ENCODE results near the gene TAF6.
A peak's percentile ranks its signal among the peaks of the same experiment; 100 is the strongest.

The TAF6 gene

DNA sequence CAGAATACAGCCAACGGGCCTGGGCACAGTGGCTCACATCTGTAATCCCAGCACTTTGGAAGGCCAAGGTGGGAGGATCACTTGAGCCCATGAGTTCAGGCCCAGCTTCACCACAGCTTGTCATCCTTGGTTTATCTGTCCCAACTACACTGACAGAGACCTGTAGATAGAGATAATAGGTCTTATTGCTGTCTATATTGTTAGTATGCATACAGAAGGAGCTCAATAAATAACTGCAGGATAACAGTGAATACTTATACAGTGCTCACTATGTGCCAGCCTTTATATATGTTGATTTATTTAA is 1.5 kb upstream of the TAF6 start:
- DNase-seq, result no peak

DNA sequence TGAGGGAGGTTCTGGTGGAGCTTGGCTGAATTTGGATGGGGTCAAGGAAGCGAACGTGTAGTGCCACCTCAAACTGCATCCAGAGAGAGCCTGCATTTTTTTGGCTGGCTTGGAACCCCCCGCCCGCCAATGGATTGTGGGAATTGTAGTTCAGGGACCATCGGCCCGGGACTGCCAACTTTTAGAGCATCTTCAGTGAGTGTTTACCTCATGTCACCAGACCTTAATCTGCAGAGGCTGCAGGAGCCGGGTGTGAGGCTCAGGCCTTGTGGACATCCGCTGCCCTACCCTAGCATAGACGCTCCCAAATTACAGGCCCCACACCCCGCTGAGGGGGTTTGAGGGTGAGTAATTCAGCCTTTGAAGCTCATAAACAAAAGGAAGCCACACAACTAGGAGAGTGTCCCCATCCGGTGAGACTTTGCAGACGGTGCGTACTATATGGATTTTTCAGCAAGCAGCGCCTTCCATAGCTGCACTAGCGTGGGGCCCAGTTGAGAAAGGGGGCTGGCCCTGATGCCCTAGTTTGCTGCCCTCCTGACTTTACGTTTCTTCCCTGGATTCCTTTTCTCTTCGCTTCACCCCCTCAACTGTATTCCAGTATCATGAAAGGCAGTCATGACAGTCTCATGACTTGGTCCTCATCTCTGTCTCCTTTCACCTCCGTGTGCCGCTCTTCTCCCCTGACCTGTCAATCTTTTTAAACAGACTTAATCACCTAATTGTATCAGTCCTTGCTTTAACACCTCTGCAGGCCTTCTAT is 993 bp upstream of the TAF6 start:
- DNase-seq, result peak; percentile 58

DNA sequence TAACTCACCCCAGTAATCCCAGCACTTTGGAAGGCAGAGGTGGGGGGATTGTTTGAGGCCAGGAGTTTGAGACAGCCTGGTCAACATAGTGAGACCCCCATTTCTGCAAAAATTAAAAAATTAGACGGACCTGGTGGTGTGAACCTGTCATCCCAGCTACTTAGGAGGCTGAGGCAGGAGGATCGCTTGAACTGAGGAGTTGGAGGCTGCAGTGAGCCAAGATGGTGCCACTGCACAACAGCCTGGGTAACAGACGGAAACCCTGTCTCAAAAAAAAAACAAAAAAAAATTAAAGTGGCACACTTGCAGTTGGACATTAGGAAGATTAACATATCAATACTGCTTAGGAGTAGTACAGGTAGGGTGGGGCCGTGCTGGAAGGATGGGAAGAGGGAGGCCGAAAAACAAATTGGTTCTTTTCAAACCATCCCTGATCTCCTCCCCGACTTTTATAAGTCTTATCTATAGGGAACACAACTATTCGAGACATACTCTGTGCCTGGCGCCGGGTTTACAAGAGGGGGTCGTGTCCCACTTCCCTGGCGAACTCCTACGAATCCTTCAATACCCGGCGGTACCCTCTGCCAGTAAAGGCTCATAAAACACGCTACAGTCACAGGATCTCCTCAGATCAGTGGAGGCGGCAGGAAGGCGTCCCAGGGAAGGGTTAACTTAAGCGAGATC is 628 bp downstream of the TAF6 start:
- no peak for DNase-seq

DNA sequence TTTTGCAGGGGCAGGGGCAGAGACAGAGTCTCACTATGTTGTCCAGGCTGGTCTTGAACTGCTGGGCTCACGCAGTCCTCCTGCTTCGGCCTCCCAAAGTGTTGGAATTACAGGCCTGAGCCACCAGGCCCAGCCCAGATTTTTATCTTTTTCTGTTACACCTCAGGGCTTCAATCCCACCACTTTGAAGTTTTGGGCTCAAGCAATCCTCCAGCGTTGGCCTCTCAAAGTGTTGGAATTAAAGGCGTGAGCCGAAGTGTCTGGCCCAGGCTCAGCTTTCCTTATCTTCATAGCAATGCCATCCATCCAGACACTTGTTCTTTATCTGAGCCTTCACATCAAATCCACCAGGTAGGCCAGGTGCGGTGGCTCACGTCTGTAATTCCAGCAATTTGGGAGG is 4.1 kb downstream of the TAF6 start:
- DNase-seq, result no peak

DNA sequence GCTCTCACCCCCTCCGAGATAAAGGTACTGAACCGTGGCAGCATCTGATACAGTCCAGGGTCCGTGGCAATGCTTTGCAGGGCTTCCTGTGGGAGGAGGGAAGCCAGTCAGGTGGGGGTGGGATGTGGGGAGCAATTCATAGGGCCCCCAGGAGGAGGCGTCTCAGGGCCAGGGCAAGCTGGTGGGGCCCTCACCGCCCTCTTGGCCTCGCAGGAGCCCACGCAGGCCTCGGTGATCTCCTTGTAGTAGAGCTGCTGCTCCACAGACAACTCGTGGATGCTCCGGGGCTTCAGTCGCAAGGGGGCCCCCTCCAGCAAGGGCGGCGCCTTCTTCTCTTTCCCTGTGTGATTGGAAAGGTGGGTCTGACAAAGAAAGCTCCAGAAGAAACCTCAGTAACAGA is 7.2 kb downstream of the TAF6 start:
- DNase-seq, result no peak

DNA sequence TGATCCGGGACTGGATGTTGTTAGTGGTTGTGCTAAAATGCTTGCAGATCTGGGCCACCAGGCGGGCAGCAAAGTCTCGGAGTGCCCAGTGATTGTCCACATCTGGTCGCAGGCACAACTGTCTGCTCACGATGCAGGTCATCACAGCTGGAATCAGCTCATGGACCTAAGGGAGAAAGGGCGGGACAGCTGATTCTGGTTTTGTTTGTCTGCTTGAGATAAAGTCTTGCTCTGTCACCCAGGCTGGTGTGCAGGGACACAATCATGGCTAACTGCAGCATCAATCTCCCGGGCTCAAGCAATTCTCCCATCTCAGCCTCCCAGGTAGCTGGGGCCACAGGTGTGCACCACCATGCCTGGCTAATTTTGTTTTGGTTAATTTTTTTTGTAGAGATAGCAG is 8.0 kb downstream of the TAF6 start:
- DNase-seq, result no peak

DNA sequence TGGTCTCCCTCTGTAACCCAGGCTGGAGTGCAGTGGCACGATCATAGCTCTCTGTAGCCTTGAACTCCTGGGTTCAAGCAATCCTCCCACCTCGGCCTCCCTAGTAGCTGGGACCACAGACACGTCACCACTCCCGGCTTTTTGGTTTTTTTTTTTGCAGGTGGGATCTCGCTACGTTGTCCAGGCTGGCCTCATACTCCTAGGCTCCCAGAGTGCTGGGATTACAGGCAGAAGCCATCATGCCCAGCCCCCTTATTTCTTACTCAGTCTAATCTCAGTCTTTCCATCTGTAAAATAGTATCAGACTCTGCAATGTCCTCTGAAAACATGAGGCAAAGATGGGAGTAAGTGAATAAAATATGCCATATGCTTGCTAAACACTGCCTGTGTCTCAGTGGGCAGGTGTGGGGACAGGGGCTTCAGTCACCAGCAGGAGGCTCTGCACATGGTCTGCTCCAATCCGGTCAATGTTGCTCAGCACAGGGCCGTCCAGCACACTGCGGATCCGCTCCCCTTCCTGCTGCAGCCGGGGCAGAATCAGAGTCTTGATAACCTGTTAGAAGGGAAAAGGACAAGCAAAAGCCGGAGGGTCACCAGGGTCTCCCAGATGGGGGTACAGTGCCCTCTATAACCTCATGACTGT is 9.5 kb downstream of the TAF6 start:
- DNase-seq, result no peak

DNA sequence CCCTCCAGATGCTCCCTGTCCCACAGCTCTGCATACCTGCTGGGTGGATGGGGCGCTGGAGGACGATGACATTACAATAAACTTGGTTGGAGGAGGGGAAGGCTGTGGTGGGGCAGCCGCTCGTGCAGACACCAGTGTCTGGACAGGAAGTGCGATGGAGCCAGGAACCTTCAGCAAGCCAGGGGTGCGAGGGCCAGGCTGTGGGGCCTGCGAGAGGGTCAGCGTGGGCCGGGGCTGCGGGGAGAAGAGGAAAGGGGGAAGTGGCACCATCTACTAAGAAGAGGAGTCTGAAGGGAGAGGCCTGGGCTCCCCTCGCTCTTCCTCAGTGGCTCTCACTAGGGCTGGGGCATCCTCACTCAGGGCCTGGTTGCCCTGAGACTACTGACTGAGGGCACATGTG is 11.3 kb downstream of the TAF6 start:
- no peak for DNase-seq

DNA sequence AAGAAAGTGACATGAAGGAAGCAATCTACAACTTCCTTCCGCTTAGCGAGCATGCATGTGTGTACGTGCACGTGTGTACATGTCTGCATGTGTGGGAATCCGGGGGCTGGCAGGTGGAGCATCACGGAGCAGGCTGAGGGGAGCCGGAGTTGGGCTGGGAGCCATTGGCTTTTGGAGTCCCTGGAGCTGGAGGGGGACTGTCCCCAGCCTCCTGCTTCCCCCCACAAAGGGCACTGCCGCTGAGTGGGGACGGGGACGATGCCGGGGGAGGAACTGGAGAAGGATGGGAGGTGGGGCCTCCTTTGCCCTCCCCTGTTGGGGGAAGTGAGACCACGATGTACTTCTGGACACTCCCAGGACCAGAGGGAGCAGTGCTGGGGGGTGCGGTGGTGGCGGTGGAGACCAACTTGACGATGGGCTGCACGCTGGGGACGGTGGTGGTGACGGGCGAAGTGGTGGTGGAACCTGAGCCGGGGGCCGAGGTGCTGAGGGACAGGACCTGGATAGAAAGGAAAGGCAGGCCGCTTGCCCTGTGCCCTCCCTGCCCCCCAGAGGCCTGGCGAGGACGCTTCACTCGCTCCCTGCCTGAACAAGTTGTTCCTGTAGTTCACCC is 11.9 kb downstream of the TAF6 start:
- no peak for DNase-seq

DNA sequence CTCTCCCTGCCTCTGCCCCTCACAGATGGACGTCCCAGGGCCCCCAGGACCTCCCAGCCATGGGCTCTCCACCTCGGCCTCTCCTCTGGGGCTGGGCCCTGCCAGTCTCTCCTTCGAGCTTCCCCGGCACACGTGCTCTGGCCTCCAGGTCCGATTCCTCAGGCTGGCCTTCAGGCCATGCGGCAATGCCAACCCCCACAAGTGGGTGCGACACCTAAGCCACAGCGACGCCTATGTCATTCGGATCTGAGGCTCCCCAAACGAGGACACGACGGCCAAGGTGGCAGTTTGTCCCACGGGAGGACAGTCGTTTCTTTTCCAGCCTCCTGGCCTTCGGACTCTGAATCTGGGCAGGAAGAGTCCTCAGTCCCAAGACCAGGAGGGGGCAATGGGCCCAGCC is 12.5 kb downstream of the TAF6 start:
- no peak for DNase-seq

DNA sequence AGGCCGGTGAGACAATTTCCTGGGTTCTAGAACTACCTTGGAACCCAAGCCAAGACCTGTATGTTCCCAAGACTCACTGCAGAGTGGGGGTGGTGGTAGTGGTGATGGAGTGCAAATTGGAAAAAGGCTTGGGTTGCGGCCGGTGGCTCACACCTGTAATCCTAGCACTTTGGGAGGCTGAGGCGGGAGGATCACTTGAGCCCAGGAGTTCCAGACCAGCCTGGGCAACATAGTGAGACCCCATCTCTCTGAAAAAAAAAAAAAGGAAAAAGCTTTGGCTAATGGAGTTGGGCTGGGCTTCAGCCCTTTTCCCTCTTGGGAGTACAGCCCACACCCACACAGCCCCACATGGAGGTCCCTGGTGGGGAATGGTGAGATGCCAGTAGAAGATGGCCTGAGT is 13.6 kb downstream of the TAF6 start:
- DNase-seq, result no peak

DNA sequence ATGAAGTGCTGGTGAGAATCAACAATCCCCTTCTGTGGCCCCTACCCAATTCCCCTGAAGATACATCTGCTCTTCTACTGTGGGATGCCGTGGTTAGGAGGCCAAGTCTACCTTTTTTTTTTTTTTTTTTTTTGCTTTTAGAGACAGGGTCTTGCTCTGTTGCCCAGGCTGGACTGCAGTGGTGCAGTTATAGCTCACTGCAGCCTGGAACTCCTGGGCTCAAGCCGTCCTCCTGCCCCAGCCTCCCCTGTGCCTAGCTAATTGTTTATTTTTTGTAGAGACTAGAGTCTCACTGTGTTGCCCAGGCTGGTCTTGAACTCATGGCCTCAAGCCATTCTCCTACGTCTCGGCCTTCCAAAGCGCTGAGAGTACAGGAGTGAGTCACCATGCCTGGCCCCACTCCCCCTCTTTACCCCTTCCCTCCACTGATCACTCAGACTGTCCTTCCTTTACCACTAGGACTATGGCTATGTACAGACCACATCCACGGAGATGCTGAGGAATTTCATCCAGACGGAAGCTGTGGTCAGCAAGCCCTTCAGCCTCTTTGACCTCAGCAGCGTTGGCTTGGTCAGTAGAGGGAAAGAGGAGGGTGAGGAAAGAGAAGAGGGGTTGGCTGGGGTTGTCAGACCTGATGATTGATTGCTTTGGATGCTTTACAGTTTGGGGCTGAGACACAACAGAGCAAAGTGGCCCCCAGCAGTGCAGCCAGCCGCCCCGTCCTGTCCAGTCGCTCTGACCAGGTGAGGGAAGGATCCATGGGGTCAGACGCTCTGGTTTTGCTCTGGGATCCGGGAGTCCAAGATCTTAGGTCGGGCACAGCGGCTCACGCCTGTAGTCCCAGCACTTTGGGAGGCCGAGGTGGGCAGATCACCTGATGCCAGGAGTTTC is 16.0 kb downstream of the TAF6 start:
- DNase-seq, result no peak

DNA sequence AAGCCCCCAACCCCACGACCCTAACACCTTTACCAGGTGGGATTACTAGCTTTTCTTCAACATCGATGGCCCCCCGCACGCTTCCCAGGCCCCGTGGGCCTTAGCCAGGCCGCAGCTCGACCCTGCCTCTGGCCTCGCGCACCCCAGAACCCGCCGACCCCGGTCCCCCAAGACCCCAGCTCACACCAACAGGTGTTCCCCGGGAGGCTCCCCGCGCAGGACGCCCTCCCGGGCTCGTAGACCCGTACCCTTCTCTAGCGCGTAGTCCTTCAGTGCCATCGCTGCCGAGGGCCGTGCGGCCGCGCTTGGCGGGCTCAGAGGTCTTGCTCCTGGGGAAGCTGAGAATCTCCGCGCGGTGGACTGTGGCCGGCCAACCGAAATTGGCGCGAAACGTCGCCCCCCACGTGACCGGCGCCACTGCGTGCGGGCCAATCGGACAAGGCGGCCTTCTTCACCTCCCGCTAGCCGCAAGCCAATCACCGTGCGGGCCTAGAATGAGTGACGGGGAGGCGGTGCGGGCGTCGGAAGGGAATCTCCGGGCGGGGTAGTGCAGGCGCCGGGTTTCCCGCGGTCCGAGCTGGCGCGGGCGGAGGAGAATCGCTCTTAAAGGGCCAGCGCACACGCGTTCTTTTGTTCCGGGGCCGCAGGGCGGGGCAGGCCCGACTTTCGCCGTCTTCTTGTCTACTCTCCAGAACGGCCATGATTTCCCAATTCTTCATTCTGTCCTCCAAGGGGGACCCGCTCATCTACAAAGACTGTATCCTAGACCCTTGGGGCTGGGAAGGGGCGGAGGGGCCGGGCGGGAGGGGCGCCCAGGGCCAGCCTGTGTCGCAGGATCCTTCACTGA is 17.9 kb downstream of the TAF6 start, which contains the start of the genes AP4M1 and MCM7:
TSS of gene AP4M1 (plus strand) at position 628 of the 847 bp plus-strand sequence. CDS start at position 700, 72 bp downstream.
TSS of gene MCM7 (minus strand) at position 382 of the 847 bp plus-strand sequence. CDS start at position 279, 103 bp downstream.
- DNase-seq, result peak; percentile 96

DNA sequence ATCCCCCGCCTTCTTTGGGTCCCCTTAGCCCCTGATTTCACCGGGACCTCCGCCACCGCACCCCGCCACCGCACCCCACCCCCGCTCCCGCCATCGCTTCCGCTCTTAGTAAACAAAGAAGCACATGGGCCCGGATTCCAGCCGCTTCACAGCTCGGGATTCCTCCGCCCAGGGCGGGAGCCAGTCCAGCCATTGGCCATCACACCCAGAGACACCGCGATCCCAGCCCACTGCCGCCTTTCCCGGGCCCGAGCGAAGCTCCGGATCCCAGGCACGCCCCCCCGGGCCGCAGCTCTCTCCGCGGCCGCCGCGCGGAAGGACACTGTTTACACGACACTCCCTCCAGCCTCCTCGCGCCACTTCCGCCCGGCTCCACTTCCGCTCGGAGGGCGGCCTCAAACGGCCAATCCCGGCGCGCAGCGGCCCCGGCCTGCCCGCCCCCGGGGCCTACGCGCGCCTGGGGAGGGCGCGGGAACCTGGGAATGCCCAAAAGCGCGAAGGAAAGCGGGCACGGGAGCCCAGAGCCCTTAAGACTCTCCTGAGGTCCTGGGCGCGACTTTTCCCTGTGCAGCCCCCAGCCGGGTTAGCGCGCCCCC is 18.6 kb downstream of the TAF6 start:
- DNase-seq, result peak; percentile 83

DNA sequence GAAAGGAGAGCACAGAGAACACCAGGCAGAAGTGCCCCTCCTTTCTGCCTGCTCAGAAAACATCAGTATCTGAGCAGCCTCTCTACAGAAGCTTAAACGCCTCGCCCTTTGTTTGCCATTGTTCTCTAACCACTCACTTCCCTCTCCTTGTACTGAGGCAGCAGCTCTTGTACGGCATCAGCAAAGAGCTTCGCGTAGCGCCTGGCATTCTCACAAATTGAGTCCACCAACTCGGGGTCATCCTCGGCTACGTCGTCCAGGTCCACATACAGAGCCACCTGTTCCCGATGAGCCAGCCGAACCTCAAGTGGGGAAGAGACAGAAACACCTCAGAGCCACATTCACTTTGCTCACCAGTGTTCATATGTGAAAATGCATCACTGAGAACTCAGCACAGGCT is 19.7 kb downstream of the TAF6 start:
- DNase-seq, result no peak

DNA sequence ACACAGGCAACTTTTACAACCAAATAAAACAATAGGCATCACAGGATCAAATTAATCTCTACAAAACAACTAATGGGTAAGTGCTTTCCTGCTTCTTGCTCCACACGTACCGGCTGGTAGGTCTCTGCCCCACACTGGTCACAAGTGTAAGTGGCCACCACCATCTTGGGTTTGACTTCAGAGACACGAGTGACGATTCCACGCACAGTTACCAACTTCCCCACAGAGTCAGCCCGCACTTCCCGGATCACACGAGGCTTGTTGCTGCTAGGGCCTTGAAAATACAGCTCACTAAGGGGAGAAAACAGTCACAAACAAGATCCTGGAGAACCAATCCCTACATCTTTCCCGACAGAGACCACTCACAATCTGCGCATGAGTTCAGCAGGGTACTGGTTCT is 20.2 kb downstream of the TAF6 start:
- no peak for DNase-seq

DNA sequence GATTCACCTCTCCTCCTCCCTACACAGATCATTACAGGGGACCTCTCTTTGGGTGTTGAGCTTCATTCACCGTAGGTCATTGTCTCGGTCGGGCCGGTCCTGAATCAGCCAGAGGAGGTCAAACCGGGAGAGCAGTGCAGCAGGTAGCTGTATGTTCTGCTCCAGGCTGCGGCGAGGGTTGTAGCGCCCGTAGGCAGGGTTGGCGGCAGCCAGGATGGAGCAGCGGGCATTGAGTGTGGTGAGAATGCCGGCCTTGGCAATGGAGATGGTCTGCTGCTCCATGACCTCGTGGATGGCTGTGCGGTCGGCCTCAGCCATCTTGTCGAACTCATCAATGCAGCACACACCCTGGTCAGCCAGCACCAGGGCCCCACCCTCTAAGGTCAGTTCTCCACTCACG is 23.5 kb downstream of the TAF6 start:
- no peak for DNase-seq

DNA sequence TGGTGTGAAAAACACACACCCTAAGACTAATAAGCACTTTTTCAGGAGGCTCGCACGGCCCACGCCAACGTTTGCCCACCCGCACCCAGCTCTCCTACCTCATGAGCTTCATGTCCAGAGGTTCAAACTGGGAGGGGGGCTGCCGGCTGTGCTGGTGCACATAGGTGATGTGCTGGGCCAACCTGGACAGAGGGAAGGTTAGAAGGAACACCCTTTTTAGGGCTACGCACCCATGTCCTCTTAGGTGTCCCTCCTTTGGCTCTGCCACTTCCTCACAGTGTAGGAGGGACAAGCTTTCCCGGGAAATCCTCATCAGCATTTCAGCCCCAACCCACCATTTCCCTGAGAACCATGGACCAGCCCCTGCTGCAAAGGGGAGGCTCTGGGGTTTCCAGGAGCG is 23.9 kb downstream of the TAF6 start:
- no peak for DNase-seq

DNA sequence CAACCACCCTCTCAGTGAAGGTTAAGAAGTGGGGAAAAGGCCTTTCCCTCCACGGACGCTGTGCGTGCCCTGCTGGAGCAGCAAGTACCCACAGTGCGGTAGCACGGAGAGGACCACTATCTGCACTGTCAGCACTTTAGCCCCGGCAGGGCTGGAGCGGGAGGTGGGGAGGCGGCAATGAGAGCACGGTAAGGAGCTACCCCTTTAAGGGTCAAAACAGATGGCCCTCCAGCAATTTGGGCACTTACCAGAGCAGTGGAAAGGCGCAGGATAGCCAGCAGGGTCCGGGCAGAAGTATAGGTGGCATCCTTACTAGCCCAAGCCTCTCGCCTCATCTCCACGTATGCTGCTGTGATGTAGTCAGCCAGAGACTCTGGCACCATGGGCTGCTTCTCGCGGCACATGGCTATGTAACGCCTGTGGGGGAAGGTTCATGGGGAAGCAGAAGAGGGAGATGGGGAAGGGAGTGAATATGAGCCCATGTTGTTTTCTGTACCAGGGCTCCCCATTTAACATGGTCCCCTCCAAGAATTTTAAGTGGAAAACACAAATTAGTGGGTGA is 25.2 kb downstream of the TAF6 start:
- no peak for DNase-seq

DNA sequence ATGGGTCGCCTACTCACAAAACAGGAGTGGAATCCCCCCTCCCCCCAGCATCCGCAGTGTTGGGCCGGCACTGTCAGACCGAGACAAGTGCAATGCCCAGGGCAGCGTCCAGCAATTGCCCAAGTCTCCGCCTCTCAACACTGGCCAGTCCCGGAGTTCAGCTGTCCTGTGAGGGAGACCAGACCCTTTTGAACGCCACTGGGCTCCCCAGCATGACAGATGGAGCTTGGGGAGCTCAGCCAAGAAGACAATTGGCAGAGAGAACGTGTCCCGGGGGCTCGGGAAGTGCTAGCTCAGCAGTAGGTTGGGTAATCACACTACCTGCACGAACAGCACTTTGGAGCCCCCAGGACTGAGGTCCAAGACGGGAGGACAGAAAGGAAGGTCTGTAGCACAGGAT is 25.7 kb downstream of the TAF6 start:
- no peak for DNase-seq

DNA sequence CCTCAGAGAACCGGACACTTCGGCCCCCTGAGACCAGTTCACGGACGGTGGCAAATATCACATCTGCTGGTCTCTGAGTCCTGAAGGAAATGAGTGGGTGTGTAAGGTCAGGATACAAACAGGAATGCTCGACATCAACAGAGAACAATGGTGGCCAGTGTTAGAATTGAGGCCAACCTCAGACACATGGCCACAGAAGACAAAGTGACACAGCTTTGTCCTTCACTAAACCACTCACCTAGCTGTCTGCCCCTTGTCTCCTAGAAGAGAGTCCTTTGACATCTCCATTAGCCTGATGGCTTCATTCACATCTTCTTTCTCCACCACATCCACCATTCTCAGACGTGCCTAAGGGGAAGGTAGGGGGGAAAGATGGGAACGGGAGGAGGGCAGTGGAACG is 26.1 kb downstream of the TAF6 start:
- no peak for DNase-seq
